MM.1S (cell line): Measurements from ENCODE around the gene HABP2.

Source experiments
- DNase-seq: peaks from one replicate; pipeline ENCODE4 v3.0.0-alpha.2; 2015
- H2AFZ ChIP-seq: fragments of 300-600 bp; sonication (generic); 2 replicates; pipeline ENCODE4 v1.6.0; 2016; ENCODE audit warnings: antibody characterized with exemption, low read length
- H3F3A ChIP-seq: fragments of 300-600 bp; sonication (generic); 2 replicates; pipeline ENCODE4 v1.6.1; 2016; ENCODE audit warnings: mild to moderate bottlenecking, antibody characterized with exemption, low read length, moderate library complexity, mixed read lengths; ENCODE audit not compliant: insufficient read depth
- H3K27ac ChIP-seq: fragments of 300-600 bp; sonication (generic); 2 replicates; pipeline ENCODE4 v1.5.1; 2016; ENCODE audit warnings: mild to moderate bottlenecking, low read length
- H3K27me3 ChIP-seq: fragments of 300-600 bp; sonication (generic); replicated peaks from 2 replicates; pipeline ENCODE4 v1.6.0; 2016; ENCODE audit warnings: low read length; ENCODE audit not compliant: insufficient read depth
- H3K36me3 ChIP-seq: fragments of 300-600 bp; sonication (generic); replicated peaks from 2 replicates; pipeline ENCODE4 v1.6.1; 2016; ENCODE audit warnings: mild to moderate bottlenecking, low read length, mixed read lengths; ENCODE audit not compliant: insufficient read depth
- H3K4me1 ChIP-seq: fragments of 300-600 bp; sonication (generic); 2 replicates; pipeline ENCODE4 v1.6.1; 2016; ENCODE audit warnings: low read length, mixed read lengths
- H3K4me2 ChIP-seq: fragments of 300-600 bp; sonication (generic); 2 replicates; pipeline ENCODE4 v1.6.0; 2016; ENCODE audit warnings: low read depth, low read length
- H3K4me3 ChIP-seq: fragments of 300-600 bp; sonication (generic); 2 replicates; pipeline ENCODE4 v1.5.1; 2016; ENCODE audit warnings: low read length, mixed read lengths
- H3K79me2 ChIP-seq: fragments of 300-600 bp; sonication (generic); 2 replicates; pipeline ENCODE4 v1.6.1; 2016; ENCODE audit warnings: mixed run types, low read length, mixed read lengths
- H3K9ac ChIP-seq: fragments of 300-600 bp; sonication (generic); 2 replicates; pipeline ENCODE4 v1.6.1; 2016; ENCODE audit warnings: low read length, mixed read lengths
- H3K9me2 ChIP-seq: fragments of 300-600 bp; sonication (generic); replicated peaks from 2 replicates; pipeline ENCODE4 v1.6.1; 2016; ENCODE audit warnings: mild to moderate bottlenecking, low read length, mixed read lengths; ENCODE audit not compliant: insufficient read depth
- H3K9me3 ChIP-seq: fragments of 300-600 bp; sonication (generic); replicated peaks from 2 replicates; pipeline ENCODE4 v1.6.1; 2016; ENCODE audit warnings: mild to moderate bottlenecking, low read length, mixed read lengths; ENCODE audit not compliant: insufficient read depth
- H4K20me1 ChIP-seq: fragments of 300-600 bp; sonication (generic); 2 replicates; pipeline ENCODE4 v1.6.1; 2016; ENCODE audit warnings: mild to moderate bottlenecking, low read length, moderate library complexity, mixed read lengths; ENCODE audit not compliant: insufficient read depth
- EZH2 ChIP-seq: fragments of 300-600 bp; sonication (generic); optimal IDR thresholded peaks from 2 replicates; pipeline ENCODE3; 2017; ENCODE audit warnings: low read depth, mild to moderate bottlenecking, antibody characterized with exemption, low read length, mixed read lengths
- EZH2phosphoT487 ChIP-seq: fragments of 300-600 bp; sonication (generic); IDR thresholded peaks from 2 replicates; pipeline ENCODE4 v1.6.1; 2018; ENCODE audit warnings: antibody characterized with exemption, low read length
- TF ChIP-seq, protein P1 (sequence below): fragments of 300-600 bp; sonication (generic); IDR thresholded peaks from 2 replicates; pipeline ENCODE4 v1.5.1; 2016; ENCODE audit warnings: antibody characterized with exemption, low read length, mixed read lengths

The HABP2 gene

DNA sequence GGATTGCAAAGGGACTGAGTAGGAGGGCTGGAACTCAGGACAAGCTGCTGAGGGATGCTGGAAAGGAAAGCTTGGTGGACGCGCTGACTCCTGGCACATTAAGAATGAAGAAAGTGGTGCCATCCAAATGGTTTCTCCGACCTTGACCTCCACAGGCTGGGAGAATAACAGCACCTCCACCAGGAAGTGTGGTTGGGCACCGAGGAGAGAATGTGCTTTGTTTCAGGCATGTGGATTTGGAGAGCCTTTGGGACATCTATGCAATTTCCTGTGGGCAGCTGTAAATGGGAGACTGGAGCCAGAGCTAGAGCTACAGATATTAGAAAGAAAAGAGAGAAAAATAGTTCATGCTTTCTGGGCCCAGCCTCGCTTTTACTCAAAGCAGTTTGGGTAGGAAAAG, 29.8 kb upstream of the HABP2 start:
- Histone ChIP-seq H3K9me3 (no peaks in the 10 kb centered on the region), H3K27me3 (no peaks in the 10 kb centered on the region), H3K4me3 (no peak overlapping the region), H3K27ac (no peak overlapping the region), H3K9me2 (no peaks in the 10 kb centered on the region), H3K4me1 (no peaks in the 10 kb centered on the region), H3F3A (no peaks in the 10 kb centered on the region), H3K9ac (no peak overlapping the region), H3K79me2 (no peaks in the 10 kb centered on the region), H3K36me3 (no peaks in the 10 kb centered on the region), H2AFZ (no peak overlapping the region), H4K20me1 (no peaks in the 10 kb centered on the region), H3K4me2 (no peak overlapping the region)
- TF ChIP-seq, protein P1, sequence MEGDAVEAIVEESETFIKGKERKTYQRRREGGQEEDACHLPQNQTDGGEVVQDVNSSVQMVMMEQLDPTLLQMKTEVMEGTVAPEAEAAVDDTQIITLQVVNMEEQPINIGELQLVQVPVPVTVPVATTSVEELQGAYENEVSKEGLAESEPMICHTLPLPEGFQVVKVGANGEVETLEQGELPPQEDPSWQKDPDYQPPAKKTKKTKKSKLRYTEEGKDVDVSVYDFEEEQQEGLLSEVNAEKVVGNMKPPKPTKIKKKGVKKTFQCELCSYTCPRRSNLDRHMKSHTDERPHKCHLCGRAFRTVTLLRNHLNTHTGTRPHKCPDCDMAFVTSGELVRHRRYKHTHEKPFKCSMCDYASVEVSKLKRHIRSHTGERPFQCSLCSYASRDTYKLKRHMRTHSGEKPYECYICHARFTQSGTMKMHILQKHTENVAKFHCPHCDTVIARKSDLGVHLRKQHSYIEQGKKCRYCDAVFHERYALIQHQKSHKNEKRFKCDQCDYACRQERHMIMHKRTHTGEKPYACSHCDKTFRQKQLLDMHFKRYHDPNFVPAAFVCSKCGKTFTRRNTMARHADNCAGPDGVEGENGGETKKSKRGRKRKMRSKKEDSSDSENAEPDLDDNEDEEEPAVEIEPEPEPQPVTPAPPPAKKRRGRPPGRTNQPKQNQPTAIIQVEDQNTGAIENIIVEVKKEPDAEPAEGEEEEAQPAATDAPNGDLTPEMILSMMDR: no peak
- TF ChIP-seq EZH2phosphoT487: no peak
- TF ChIP-seq EZH2: no peak
- no peak for DNase-seq

DNA sequence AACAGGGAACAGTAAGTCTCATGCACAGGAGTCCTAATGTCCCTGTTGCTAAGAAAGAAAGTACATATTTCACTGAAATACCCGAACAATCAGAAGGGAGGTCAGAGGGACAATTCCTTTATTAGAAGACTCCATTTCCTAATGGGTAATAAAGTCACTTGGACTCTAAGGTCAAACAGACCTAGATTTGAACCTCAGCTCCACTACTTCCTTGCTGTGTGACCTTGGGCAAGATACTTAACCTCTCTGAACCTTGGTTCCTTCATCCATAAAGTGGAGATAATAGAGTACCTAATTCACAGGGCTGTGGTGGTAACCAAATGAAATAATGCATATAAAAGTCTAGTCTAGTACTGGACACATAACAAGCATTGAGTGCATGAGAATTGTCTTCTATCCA, 29.2 kb upstream of the HABP2 start:
- Histone ChIP-seq H3K4me1 (no peaks in the 10 kb centered on the region), H3K27me3 (no peaks in the 10 kb centered on the region), H3K9ac (no peak overlapping the region), H3K27ac (no peak overlapping the region), H3K9me2 (no peaks in the 10 kb centered on the region), H3K9me3 (no peaks in the 10 kb centered on the region), H3K4me2 (no peak overlapping the region), H3K36me3 (no peaks in the 10 kb centered on the region), H3K79me2 (no peaks in the 10 kb centered on the region), H2AFZ (no peak overlapping the region), H3F3A (no peaks in the 10 kb centered on the region), H4K20me1 (no peaks in the 10 kb centered on the region), H3K4me3 (no peak overlapping the region)
- DNase-seq: no peak
- TF ChIP-seq EZH2phosphoT487: no peak
- TF ChIP-seq, protein P1: no peak
- TF ChIP-seq EZH2: no peak

DNA sequence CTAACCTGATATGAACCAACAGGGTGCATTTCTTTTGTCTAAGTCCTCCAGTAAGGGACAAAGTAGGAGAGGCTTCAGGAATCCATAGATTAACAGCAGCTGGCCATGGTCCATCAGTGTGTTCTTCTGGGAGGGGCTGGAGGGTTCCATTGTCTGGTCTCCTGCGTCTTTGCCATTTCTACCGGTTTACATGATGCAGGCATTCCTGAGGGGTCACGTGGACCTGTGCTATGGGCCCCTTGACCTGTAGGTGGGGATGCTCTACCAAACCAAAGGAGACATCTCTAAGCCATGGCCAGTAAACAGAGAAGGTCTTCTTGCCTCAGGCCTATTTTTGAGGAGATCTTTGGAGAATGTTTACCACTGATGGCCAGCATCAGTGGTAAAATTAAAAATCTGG, 28.7 kb upstream of the HABP2 start:
- no peak overlapping the region for H3K27ac ChIP-seq
- no peaks in the 10 kb centered on the region for H3K36me3 ChIP-seq
- H4K20me1 ChIP-seq: no peaks in the 10 kb centered on the region
- H3K9me3 ChIP-seq: no peaks in the 10 kb centered on the region
- no peaks in the 10 kb centered on the region for H3K4me1 ChIP-seq
- no peaks in the 10 kb centered on the region for H3F3A ChIP-seq
- no peaks in the 10 kb centered on the region for H3K9me2 ChIP-seq
- H3K79me2 ChIP-seq: no peaks in the 10 kb centered on the region
- H3K9ac ChIP-seq: no peak overlapping the region
- no peak overlapping the region for H3K4me3 ChIP-seq
- TF ChIP-seq EZH2phosphoT487 (no peak), EZH2 (no peak)
- TF ChIP-seq, protein P1: no peak
- no peaks in the 10 kb centered on the region for H3K27me3 ChIP-seq
- H2AFZ ChIP-seq: no peak overlapping the region
- no peak for DNase-seq
- no peak overlapping the region for H3K4me2 ChIP-seq
